Neural crest cell (in vitro differentiated cells): ENCODE measurements around the gene ANXA6. TPM values are rescaled to one million over a fixed set of nuclear protein-coding genes. Genes with fewer than 3 reads are reported as not detected.

Experiments used
- DNase-seq: peaks from one replicate; pipeline ENCODE4 v3.0.0; 2021; ENCODE audit warnings: low read depth, mixed read lengths, low spot score
- H3K27ac Mint-ChIP-seq: one replicate; pipeline ENCODE4 v1.8.0; 2021; ENCODE audit warnings: mild to moderate bottlenecking, mixed read lengths; ENCODE audit not compliant: unreplicated experiment
- H3K27me3 Mint-ChIP-seq: 2 replicates; pipeline ENCODE4 v1.8.0; 2021; ENCODE audit warnings: low read depth, mild to moderate bottlenecking, mixed read lengths
- H3K36me3 Mint-ChIP-seq: 2 replicates; pipeline ENCODE4 v1.8.0; 2021; ENCODE audit warnings: low read depth, mild to moderate bottlenecking, mixed read lengths
- H3K4me1 Mint-ChIP-seq: 2 replicates; pipeline ENCODE4 v1.8.0; 2021; ENCODE audit warnings: mixed read lengths
- H3K4me3 Mint-ChIP-seq: one replicate; pipeline ENCODE4 v1.8.0; 2021; ENCODE audit warnings: mild to moderate bottlenecking, mixed read lengths
- H3K9me3 Mint-ChIP-seq: 2 replicates; pipeline ENCODE4 v1.8.0; 2021; ENCODE audit warnings: mixed read lengths
- CTCF ChIP-seq: fragments of 200-600 bp; sonication (generic); conservative IDR thresholded peaks from 2 replicates; pipeline ENCODE4 v1.5.0; 2021; ENCODE audit warnings: antibody characterized with exemption, mild to moderate bottlenecking
- total RNA-seq: library from RNA; stranded (reverse); gene quantifications from 2 replicates; pipeline ENCODE4 v1.2.1, GENCODE V29; 2021

The ANXA6 gene
- total RNA-seq, 1 donor from 2014 or later = 151 TPM

GRCh38 chr5:151075698-151076331, 81.8 kb downstream of the ANXA6 start:
- no peak overlapping the region for H3K27ac Mint-ChIP-seq
- H3K9me3 Mint-ChIP-seq = no peaks in the 10 kb centered on the region
- DNase-seq = no peak
- H3K36me3 Mint-ChIP-seq = no peaks in the 10 kb centered on the region
- no peak overlapping the region for H3K4me3 Mint-ChIP-seq
- H3K27me3 Mint-ChIP-seq = no peaks in the 10 kb centered on the region
- TF ChIP-seq CTCF = no peak
- H3K4me1 Mint-ChIP-seq = peaks cover 15% of the 10 kb centered on the region

DNA sequence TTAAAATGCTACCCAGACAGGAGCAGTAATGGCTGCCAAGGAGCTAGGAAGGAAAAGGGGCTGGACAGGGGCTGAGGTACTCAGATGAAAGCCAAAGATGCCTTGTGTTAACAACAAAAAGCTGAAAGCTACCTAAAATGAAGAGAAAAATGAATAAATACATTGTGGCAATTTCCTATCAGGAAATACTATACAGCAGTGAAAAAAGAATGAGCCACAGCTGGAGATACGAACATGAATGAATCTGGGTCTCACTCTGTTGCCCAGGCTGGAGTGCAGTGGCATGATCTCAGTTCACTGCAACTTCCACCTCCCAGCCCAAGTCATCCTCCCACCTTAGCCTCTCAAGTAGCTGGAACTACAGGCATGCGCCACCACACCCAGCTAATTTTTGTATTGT, 83.0 kb downstream of the ANXA6 start:
- no peaks in the 10 kb centered on the region for H3K36me3 Mint-ChIP-seq
- H3K27ac Mint-ChIP-seq = no peak overlapping the region
- peaks cover 5% of the 10 kb centered on the region for H3K4me1 Mint-ChIP-seq
- H3K9me3 Mint-ChIP-seq = no peaks in the 10 kb centered on the region
- no peak for TF ChIP-seq CTCF
- no peaks in the 10 kb centered on the region for H3K27me3 Mint-ChIP-seq
- DNase-seq = no peak
- H3K4me3 Mint-ChIP-seq = no peak overlapping the region

- Mint-ChIP-seq H3K27me3 (no peaks in the 10 kb centered on the region), H3K4me1 (peaks cover 2% of the 10 kb centered on the region), H3K27ac (no peak overlapping the region), H3K9me3 (no peaks in the 10 kb centered on the region), H3K4me3 (no peak overlapping the region), H3K36me3 (no peaks in the 10 kb centered on the region)
- no peak for TF ChIP-seq CTCF
- no peak for DNase-seq
Measured at GRCh38 chr5:151073280-151073679, 84.3 kb downstream of the ANXA6 start.

DNA sequence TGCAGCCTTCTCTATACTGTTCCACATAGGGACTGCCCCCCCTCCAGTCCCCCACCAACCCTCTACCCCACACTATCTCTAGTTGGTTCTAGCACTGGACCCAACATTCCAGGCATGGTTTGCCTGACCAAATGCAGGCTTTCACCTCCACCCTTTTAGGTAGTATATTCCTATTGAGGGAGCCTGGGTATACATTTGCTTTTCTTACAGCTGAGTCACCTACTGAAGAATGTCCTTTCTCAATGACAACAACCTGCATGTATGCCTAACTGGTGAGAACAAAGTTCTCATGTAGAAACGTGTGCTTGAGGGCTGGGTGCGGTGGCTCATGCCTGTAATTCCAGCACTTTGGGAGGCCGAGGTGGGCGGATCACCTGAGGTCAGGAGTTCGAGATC, 85.0 kb downstream of the ANXA6 start:
- Mint-ChIP-seq H3K9me3 (no peaks in the 10 kb centered on the region), H3K4me3 (no peak overlapping the region), H3K27ac (no peak overlapping the region), H3K36me3 (no peaks in the 10 kb centered on the region), H3K4me1 (peaks cover 7% of the 10 kb centered on the region), H3K27me3 (no peaks in the 10 kb centered on the region)
- no peak for TF ChIP-seq CTCF
- DNase-seq = no peak

DNA sequence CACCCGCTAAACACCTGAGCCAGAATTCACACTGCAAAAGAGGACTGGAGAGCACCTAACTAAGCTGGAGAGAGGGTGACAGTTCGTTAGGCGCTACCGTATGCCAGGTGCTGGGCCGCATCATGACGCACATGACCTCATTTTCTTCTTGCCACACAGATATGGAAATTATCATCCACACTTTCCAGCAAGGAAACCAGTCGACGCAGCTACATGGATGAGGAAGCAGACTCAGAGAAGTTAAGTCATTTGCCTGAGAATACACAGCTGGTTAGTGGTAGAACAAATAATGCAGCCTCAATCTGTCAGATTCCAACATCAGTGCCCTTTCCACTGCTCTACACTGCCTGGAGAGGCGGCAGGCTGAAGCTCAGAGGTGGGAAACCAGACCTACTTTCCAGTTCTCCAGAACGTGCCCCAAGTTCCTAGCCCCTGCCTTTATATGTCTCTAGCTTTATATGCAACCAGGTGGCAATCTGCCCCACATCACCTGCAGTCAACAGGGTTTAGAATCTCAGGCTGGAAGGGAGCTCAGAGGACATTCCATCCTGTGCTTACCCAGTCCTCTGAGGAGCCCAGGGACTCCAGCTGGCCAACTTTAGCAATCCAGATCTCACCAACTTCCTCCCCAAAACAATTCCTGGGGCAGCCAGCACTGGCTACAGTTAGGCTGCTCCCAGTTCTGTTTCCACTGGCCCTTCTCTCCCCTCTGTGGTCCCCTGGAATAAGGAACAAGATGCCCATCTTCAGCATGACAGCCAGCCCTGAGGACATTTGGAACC, 85.5 kb downstream of the ANXA6 start:
- no peaks in the 10 kb centered on the region for H3K36me3 Mint-ChIP-seq
- H3K4me1 Mint-ChIP-seq = peaks cover 12% of the 10 kb centered on the region
- H3K4me3 Mint-ChIP-seq = no peak overlapping the region
- TF ChIP-seq CTCF = no peak
- DNase-seq = no peak
- H3K9me3 Mint-ChIP-seq = no peaks in the 10 kb centered on the region
- no peaks in the 10 kb centered on the region for H3K27me3 Mint-ChIP-seq
- peak overlapping the region; percentile 82 for H3K27ac Mint-ChIP-seq
